HG03103 (cell line): ENCODE results near the gene UBAC1.
"Not testable (repeated sequence)": the region's sequence is repeated elsewhere in the genome, so short reads cannot be mapped to it uniquely, and the experiment has no call there.

Experiments used
- ATAC-seq: cut with Tn5 transposase; IDR thresholded peaks from one replicate; pipeline ENCODE4 v1.9.1; 2021; ENCODE audit warnings: low read depth; ENCODE audit not compliant: unreplicated experiment

UBAC1 gene

DNA sequence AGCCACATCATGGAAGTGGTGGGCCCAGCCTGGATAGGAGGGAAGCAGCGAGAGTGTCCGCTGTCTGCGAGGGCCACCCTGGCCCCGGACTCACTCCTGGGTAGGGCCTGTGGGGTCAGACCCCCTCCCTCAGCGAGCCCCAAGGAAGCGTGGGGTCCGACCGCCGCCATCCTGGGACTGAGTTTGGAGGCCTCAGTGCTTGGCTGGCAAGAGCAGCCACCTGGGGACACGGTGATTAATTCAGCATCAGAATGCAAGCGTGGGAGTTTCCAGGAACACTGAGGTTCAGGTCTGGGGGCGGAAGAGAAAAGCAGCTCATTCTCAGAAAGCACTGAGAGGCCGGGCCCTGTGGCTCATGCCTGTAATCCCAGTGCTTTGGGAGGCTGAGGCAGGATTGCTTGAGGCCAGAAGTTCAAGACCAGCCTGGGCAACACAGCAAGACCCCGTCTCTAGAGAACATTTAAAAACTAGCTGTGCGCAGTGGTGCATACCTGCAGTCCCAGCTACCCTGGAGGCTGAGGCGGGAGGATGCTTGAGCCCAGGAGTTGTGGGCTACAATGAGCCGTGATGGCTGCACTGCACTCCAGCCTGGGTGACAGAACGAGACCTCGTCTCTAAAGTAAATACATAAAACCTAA lies 35.6 kb downstream of the UBAC1 start:
- ATAC-seq = no peak

DNA sequence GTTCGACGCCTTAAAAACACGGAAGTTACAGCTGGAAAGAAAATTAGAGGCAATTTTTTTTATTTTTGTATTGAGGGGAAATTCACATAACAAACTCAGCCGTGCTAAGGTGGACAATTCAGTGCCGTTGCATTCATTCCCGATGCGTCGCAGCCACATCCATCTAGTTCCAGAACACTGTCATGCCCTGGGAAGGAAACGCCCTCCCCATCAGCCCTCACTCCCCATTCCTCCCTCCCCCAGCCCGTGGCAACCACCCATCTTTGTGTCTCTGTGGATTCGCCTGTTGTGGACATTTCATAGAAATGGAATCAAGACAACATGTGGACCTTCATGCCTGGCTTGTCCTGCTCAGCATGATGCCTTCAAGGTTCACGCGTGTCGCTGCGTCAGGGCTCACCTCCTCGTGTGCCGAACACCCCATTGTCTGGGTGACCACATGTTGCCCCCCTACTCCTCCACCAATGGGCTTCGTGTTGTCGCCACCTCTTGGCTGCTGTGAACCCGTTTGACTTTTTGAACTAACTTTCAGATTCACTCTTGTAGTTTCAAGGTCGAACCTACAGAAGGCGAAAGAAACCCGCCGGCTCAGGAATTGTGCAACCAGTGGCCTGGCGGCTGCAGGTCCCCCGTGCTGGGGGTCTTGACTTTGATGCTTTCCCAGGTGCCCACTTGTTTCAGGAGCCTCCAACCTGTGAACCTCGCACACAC lies 36.4 kb downstream of the UBAC1 start:
- ATAC-seq = no peak

DNA sequence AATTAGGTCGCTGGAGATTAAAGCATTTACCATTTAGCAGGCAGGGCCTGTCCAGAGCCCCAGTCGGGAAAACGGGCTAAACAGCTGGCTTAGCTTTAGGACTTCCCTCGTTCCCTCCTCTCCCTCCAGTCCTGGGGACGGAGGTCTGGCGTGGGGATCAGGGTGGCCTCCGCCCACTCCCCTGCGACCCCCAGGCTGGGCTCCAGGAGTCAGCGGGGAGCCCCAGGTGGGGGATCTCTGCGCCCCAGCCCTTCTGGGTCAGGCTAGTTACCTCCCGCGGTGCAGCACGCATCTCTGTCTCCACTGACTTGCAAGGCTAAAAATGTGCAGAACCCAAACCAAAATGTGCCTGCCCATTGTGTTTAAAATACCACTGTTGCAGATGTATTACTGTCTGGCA lies 37.7 kb downstream of the UBAC1 start:
- ATAC-seq = no peak

DNA sequence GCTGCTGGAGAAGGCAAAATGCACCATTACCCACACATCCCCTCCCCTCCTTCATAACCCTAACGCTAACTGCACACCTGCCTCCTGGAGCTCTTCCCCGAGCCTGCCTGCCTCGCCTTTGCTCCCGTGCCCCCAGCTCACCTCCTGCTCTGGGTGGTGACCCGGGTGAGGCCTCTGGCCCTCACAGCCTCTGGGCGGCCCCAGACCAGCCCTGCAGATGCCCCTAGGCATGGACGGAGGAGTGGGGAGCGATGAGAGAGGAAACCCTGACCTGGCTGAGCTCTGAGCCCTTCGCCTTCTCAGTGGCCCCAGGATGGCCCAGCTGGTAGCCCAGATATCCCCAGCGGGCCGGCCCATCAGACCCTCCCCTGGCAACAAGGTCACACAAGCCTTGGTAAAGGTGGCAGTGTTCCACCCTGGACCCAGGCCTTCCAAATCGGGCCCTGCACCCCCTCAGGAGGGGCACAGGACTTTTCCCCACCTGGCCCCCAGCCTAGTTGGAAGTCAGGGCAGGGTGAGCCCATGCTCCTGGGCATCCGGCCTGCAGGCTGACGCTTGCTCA lies 39.3 kb downstream of the UBAC1 start:
- no peak for ATAC-seq

DNA sequence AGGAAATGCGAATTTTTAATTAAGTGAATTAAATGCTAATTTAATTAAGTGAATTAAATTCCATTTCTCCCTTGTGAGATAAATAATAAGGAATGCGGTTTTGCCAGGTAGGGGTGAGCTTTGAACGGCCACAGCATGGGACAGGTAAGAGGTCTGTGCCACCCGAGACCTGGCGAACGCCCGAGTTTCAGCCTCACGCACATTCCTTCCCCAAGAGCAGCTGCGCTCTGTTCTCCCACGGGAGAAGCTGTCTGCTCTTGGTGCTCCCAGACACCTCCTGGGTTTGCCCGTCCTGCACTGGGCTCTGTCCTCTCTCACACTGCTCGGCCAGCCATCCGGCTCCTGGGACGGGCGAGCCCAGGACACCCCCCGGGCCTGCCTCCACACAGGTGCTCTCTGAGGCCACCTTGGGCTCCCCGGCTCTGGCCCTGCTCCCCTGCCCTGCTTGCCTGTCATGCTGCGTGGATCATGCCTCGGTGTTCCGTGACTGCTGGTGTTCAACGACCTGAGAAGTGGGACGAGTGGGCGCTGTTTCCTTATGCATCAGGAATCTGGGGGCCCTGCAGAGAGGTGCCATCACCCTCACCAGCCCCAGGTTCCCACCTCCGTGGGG lies 40.1 kb downstream of the UBAC1 start:
- no peak for ATAC-seq

DNA sequence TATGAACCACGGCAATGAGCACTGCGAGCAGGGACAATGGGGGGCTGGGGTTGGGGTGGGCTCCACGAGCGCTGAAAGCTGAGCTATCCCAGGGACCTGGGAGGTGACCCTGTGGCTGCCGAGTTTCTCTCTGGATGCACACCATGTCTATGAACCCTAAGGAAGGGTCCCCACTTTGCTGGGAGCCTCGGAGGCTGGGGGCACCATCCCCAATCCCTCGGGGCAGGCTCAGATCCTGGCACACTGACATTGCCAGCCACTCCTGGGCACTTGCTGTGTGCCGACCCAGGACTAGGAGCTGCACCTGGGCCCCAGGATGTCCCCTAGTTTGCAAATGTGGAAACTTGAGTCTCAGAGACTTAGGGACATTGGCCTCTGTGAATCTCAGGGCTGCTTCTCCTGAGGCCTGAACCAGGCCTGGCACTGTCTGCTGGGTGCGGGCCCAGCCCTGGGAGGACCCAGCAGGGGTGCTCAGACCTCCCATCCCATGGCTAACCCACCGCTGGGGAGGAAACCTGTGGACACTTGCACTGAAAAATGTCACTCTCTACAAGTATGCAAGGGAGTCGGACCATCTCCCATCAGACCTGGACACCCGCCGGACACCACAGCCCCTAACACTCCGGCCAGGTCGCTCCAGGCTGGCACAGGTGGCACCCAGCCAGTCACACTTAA lies 40.8 kb downstream of the UBAC1 start:
- no peak for ATAC-seq

GRCh38 chr9:135919318-135919890 lies 41.8 kb downstream of the UBAC1 start:
- ATAC-seq = no peak

GRCh38 chr9:135916227-135916626 lies 44.9 kb downstream of the UBAC1 start:
- ATAC-seq = not testable (repeated sequence)

- no peak for ATAC-seq
Observed at GRCh38 chr9:135914921-135915320, 46.3 kb downstream of the UBAC1 start.

- not testable (repeated sequence) for ATAC-seq
Observed at GRCh38 chr9:135911233-135911632, 49.9 kb downstream of the UBAC1 start.

GRCh38 chr9:135910757-135911156 lies 50.4 kb downstream of the UBAC1 start:
- no peak for ATAC-seq

DNA sequence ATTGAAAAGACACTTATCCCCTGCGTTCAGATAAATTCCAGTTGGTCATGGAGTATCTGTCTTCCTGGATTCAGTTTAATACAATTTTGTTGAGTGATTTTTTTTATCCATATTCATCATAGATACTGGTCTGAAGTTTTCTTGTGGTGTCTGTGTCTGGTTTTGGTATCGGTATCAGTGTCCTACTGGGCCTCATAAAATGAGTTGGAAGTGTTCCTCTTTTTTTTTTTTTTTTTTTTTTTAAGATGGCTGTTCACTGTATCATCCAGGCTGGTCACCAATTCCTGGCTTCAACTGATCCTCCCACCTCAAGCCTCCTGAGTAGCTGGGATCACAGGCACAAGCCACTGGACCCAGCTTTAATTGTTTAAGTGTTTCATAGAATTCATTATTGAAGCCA lies 51.0 kb downstream of the UBAC1 start:
- no peak for ATAC-seq

GRCh38 chr9:135909371-135909770 lies 51.8 kb downstream of the UBAC1 start:
- ATAC-seq = no peak

GRCh38 chr9:135908754-135909204 lies 52.4 kb downstream of the UBAC1 start:
- no peak for ATAC-seq

- peak; percentile 7 for ATAC-seq
Observed at GRCh38 chr9:135908093-135908753, 53.0 kb downstream of the UBAC1 start.

DNA sequence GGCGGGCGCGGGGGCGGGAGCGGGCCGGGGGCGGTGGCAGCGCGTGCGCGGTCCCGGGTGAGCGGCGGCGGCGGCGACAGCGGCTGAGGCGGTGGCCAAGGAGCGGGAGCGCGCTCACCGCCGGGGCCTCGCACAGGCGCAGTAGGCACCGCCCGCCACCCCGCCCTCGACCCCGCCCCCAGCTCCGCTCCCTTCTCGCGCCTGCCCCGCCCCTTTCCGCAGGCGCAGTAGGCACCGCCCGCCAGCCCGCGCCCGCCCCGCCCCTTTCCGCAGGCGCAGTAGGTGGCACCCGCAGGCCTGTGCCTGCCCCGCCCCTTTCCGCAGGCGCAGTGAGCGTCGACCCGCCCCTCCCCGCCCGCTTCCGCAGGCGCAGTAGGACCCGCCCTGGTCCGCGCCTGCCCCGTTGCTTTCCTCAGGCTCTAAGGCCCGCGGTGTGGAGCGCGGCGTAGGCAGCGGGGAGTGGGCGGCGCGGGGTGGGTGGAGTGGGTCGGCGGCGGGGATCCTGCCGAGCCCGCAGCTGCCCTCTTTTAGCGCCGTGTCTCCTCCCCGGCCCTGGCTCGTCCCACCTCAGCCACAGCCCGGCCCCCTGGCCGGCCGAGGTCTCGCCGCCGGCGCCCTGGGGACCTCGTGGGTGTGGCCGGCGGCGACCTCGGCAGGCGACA lies 53.6 kb downstream of the UBAC1 start, which contains the start of gene CAMSAP1:
Gene CAMSAP1 (minus strand): TSS at position 116 of the 662 bp plus-strand sequence. CDS start 387 bp downstream, outside the sequence.
- ATAC-seq = peak; percentile 65

DNA sequence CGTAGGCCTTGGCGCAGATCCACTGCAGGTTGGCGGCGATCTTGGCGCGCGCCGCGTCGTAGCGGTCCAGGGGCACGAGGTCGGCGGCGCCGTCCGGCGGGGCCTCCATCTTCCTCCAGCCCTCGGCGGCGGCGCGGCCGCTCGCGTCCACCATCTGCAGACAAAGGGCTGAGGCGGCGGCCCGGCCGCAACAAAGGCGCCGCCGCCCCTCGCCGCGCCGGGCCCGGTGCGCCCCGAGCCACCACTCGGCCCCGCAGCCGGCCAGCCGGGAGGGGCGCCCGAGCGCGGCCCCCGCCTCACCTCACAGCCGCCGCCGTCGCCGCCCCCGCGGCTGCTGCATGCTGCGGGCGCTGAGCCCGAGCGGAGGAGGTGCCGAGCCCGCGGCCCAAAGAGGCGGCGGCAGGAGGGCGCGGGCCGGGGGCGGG lies 54.2 kb downstream of the UBAC1 start:
- ATAC-seq = peak; percentile 13

GRCh38 chr9:135906291-135907005 lies 54.7 kb downstream of the UBAC1 start:
- ATAC-seq = no peak
